Stimulated activated CD8-positive, alpha-beta memory T cell treated with anti-CD3 and anti-CD28 coated beads, Interleukin-12 subunit alpha, Interleukin-12 subunit beta, amount 100 ng/mL, for 4 hours (primary cell): ENCODE results near the gene PGAP1.

Source experiments
- DNase-seq: peaks from one replicate; pipeline ENCODE4 v3.0.0-alpha.2; 2020; ENCODE audit warnings: low read depth

The PGAP1 gene

GRCh38 chr2:196926562-196927375, at the start of gene PGAP1:
TSS of gene PGAP1 (minus strand) at chr2:196926707. CDS start at chr2:196926616, 91 bp downstream.
- DNase-seq = peak; percentile 78

DNA sequence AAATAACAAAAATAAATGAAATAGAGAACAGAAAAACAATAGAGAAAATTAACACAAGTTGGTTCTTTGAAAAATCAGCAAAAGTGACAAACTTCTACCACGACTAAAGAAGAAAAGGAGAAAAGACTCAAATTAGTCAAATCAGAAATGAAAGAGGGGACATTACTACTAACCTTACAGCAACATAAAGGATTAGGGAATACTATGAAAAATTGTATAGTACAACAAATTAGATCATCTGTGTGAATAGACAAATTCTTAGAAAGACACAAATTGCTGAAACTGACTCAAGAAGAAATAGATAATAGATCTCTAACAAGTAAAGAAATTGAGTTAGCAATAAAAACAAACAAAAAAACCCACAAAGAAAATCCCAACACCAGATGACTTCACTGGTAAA, 48.5 kb upstream of the PGAP1 start:
- no peak for DNase-seq

DNA sequence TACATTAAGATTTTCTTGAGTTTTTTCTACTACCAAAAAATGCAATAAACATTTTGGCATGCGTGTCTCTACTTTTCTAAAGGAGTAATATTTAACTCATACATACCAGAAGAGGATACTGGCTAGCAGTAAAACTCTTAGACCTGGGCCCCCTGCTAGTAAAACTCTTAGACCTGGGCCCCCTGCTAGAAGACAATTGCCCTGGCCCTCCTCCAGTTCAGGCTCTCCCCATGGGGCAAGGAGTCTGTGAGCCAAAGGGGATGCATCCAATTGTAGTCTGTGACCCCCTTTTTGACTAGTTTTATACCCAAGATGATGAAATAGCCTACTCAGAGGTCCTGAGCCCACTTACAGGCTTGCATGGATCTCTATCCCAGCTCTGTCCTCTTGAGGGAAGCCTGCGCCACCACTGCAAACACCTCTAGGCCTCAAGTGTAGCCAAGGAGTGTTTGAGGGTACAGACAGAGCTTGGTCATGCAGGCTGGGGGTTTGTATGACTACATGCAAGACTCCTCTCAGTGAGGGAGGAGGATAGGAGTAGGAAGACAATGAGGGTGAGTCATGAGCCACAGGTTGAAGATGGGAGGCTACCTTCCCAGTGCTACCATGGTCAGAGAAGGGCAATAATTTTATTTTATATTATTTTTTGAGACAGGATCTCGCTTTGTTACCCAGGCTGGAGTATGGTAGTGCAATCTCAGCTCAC, 45.2 kb upstream of the PGAP1 start:
- DNase-seq = no peak

GRCh38 chr2:196970099-196970498, 43.6 kb upstream of the PGAP1 start:
- no peak for DNase-seq

DNA sequence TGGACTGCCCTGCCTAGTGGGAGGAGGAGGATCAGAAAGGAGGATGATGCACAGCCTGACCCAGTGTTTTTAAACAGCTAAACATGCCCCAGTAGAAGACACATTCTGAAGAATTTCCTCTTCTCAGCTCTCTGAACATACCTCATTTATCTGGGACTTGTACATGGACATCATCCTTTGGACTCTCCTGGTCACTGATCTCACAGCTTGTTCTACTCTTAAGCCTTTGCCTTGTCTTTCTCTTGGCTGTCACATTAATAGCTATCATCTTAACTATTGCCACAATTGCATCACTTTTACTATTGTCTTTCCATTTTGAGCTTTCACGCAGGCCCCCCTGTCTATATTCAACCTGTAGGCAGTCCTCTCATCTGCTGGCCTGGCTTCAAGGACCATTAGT, 42.0 kb upstream of the PGAP1 start:
- no peak for DNase-seq

DNA sequence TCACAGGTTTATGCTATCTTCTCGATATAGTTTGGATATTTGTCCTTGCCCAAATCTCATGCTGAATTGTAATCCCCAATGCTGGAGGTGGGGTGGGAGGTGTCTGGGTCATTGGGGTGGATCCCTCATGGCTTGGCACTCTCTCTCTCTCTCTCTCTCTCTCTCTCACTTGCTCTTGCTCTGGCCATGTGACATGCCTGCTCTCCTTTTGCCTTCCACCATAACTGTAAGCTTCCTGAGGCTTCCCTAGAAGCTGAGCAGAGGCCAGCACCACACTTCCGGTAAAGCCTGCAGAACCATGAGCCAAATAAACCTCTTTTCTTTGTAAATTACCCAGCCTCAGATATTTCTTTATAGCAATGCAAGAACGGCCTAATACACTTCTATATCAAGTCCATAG, 41.3 kb upstream of the PGAP1 start:
- no peak for DNase-seq

DNA sequence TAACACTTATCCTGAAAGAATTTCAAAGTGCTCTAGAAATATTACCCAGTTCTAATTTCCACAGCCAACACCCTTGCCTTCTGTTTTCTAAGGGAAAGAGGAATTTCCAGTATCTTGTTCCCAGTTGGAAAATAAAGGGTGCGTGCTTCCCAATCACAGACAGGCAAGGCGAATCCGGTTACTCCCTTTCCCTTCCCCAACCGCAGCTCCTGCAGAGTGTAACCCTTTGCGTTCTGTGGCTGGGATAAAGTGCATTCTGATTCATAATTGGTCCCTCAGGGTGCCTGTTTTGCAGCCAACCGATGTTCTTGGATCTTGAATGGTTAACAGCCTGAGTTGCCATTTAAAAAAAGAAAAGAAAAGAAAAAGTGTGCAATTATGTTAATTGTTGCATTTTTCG, 40.6 kb upstream of the PGAP1 start:
- DNase-seq = no peak

DNA sequence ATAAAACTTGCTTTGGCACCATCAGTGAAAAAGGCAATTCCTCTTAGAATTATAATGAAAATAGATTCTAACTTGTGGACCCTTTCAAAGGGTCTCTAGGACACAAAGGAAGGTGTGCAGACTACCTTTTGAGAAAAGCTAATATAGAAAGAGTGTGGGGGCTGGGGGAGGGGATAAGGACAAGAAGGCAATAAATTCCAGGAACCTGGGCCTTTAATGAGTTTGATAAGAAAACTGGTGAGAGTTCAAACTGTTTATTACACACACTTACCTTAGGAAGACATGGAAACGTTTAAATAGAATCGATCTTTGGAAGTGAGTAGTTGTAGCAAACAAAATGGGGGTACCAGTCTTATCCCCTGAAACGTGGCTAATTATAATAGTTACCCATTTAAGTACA, 39.6 kb upstream of the PGAP1 start:
- DNase-seq = no peak

- DNase-seq = no peak
Observed at GRCh38 chr2:196965651-196966050, 39.1 kb upstream of the PGAP1 start.

GRCh38 chr2:196963961-196964360, 37.5 kb upstream of the PGAP1 start:
- DNase-seq = no peak

DNA sequence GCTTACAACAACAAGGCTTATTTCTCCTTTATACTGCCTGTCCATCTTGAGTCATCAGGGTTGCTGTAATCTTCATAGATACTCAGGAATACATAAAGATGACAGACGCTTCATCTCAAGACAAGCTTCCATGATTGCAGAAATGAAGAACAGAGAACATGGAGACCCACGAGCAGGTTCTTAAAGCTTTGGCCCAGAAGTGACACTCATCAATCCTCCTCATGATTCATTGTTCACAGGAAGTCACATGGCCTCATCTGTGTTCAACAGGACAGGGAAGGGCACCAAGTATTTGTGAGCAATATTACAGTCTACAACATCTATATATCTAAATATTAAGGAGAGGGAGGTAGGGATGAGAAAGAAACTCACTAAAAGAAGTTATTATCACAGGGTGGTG, 36.5 kb upstream of the PGAP1 start:
- DNase-seq = no peak

DNA sequence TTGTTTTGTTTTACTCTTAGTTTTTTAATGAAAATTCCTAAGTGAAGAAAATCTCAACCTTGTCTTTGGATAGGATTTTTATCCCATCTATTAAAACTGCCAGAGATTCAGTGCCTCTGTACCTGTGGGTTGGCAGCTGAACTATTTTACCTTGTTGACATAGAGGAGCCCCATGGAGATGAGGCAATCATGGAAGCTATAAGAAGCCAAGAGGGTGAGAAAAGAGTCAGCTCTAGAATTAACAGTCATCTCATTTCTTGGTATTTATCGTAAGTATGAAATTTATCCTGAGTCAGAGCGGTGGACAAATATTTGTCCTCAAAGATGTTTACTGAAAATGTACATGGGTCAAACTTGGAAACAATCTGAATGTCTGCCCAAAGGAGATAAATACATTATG, 35.8 kb upstream of the PGAP1 start:
- DNase-seq = no peak

GRCh38 chr2:196961889-196962288, 35.4 kb upstream of the PGAP1 start:
- DNase-seq = no peak

- no peak for DNase-seq
Observed at GRCh38 chr2:196959734-196960338, 33.3 kb upstream of the PGAP1 start.

GRCh38 chr2:196959281-196959680, 32.8 kb upstream of the PGAP1 start:
- no peak for DNase-seq

GRCh38 chr2:196957881-196958525, 31.5 kb upstream of the PGAP1 start:
- DNase-seq = no peak

GRCh38 chr2:196957442-196957841, 30.9 kb upstream of the PGAP1 start:
- DNase-seq = no peak

DNA sequence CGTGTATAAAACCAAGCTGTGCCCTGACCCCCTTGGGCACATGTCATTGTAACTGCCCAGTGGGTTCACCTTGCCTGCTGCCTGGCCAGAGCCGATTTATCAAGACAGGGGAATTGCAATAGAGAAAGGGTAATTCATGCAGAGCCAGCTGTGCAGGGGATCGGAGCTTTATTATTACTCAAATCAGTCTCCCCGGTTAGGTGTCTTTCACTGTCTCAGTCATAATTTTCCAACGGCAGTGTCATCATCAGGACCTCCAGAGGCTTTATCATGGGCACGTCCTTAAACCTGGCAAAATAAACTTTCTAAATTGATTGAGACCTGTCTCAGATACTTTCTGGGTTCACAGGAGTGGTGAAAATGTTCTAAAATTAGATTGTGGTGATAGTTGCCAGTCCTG, 29.6 kb upstream of the PGAP1 start:
- DNase-seq = no peak

DNA sequence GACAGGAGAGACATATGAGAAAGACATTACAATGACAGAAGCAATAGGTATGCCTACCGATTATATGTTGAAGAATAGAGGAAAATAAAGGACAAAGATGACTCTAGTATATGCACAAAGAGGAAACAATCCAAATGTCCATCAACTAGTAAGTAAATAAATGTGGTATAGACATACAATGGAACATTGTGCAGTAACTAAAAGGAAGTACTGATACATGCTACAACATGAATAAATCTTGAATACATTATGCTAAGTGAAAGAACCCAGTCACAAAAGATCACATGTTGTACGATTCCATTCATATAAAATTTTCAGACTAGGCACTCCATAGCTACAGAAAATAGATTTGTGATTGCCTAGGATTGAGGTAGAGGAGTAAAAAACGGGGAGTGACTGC, 28.5 kb upstream of the PGAP1 start:
- DNase-seq = no peak

DNA sequence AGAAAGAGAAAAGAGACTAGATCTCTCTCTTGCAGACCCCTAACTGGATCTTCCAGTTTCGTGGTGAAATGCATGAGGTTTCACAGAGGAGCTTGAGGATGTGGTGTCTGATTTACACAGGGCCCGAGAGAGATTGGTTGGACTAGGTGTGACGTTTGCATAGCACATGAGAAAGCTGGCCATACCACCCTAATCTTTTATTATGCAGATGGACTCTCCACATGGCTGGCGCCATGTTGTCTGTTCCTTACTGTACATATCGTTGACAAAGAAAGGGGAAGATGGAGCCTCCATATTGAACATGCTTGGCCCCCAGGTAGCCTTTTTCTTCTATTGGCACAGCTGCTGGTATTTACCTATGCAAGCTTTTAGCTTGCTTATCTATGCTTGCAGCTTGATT, 27.5 kb upstream of the PGAP1 start:
- no peak for DNase-seq

- no peak for DNase-seq
Observed at GRCh38 chr2:196952936-196953335, 26.4 kb upstream of the PGAP1 start.

DNA sequence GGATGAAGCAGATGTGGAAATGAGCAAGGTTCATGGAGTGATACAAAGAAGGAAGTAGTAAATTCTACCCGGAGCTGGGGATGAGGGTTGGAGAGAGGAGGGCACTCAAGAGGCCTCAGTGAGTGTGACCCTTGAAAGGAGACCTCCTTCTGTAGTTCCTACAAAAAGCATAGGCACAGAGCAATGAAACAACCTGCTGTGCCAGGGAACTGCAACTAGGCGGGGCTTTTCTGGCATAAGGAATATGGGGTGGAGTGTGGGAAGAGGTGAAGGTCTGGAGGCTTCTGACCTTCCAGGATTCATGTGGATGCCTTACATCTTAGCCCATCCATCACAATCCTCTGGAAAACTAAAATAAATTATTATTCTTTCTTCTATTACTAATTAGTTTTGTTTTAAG, 25.5 kb upstream of the PGAP1 start:
- DNase-seq = no peak

GRCh38 chr2:196949116-196949515, 22.6 kb upstream of the PGAP1 start:
- no peak for DNase-seq
